ENCODE results near the gene LYSMD3.

LYSMD3 gene

DNA sequence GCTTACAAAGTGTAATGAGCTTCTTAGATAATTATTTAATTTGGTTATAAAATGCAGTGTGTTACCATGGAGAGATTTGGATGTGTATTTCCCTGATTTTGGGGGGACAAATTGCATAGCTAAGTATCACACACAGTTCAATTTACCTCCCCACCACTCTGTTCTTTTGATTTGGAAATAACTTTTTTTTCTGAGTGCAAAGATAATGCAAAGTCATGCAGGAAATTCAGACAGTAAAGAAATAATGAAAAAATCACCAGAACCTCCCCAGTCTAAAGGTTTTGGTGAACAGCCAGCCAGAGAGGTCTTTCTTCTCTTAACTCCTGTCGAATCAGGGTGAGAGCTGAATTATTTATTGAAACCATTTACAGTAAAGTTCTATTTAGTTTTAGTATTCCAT lies 32.4 kb upstream of the LYSMD3 start:
- Histone ChIP-seq H4K20me1 (no peaks in the 10 kb centered on the region), H3K4me1 (no peaks in the 10 kb centered on the region), H3K27ac (no peak overlapping the region), H3K9me3 (replicated peaks in 1 of 11) (peaks cover 5 to 12% (median 8%) of the 10 kb centered on the region in 11 experiments; a peak in 16 of 22 replicates), H3K4me2 (no peak overlapping the region), H3K36me3 (no peaks in the 10 kb centered on the region), H3K4me3 (no peak overlapping the region), H3K9ac (no peak overlapping the region), H3K27me3 (peaks cover 0 to 3% (median 0%) of the 10 kb centered on the region in 11 experiments; a peak in 2 of 22 replicates)
- TF ChIP-seq Cebpa-rat (IDR thresholded peaks at IDR 0.05): no peak

DNA sequence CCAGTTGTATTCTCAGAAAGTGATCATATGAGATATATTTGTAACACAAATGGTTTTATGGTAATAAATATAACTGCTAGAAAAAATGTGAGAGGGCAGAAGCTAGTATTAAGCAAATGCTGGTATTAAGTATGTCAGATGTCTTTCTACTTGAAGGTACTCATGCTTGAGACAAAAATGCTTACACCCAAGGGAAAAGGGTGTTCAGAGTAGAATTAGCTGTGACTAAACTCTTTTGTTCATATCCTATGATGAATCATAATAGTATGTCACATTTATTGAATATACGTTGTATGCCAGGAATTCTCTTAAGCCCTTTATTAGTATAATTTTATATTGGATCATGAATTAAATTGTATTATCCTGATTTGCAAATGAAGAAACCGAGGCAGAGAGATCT lies 31.4 kb upstream of the LYSMD3 start:
- TF ChIP-seq Cebpa-rat (IDR thresholded peaks at IDR 0.05): no peak
- Histone ChIP-seq H3K9ac (no peak overlapping the region), H3K4me1 (no peaks in the 10 kb centered on the region), H3K9me3 (replicated peaks in 1 of 11) (peaks cover 5 to 12% (median 8%) of the 10 kb centered on the region in 11 experiments; a peak in 16 of 22 replicates), H3K27ac (no peak overlapping the region), H3K4me2 (no peak overlapping the region), H3K4me3 (no peak overlapping the region), H3K27me3 (peaks cover 0 to 6% (median 0%) of the 10 kb centered on the region in 11 experiments; a peak in 2 of 22 replicates), H4K20me1 (no peaks in the 10 kb centered on the region), H3K36me3 (no peaks in the 10 kb centered on the region)

DNA sequence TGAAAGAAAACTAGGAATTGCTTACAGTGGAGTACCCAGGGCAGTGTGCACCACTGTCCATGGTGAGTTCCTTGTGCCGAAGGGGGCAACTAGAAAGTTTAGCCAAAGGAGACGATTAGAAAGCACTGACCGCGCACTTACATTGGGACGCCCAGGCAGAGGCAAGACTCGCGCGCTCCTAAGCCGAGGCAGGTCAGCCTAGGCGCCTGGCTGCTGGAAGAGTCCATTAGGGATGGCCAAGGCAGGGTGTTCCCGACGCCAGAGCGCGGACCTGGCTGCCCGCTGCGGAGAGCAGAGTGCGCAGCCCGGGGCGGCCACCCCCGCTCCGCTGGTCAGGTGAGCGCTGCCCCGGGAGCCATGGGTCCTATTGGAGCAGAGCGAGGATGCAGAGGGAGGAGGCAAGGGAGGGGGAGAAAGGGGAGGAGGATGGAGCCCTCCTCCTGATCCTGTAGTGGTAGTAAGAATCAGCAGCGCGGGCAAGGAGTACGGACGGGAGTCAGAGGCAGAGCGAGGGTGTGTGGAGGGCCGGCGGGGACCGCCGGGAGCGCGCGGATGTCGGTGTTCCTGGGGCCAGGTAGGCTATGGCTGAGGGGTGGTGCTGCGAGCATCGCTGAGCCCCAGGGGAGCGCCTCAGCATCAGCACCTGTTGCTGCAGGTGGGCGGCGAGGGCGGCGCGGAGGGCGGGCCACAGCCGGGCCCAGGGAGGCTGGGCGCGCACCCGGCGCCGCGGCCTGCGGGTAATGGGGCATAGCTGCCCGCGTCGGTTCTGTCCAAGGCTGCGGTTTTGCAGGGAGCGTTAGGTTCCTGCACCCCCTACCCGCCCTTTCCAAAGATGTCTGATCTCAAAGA lies 29.2 kb upstream of the LYSMD3 start, which contains the start of gene ADGRV1:
ADGRV1 (plus strand) TSS at position 454 of the 849 bp plus-strand sequence; CDS start at position 553, 99 bp downstream.
- no peaks in the 10 kb centered on the region for H3K36me3 ChIP-seq
- no peaks in the 10 kb centered on the region for H4K20me1 ChIP-seq
- no peak within 1 kb of the TSS for H3K4me3 ChIP-seq
- peaks cover 5 to 9% (median 8%) of the 10 kb centered on the region in 11 experiments; a peak in 16 of 22 replicates for H3K9me3 ChIP-seq (replicated peaks in 1 of 11)
- H3K27me3 ChIP-seq: peaks cover 0 to 15% (median 0%) of the 10 kb centered on the region in 11 experiments; a peak in 6 of 22 replicates
- H3K9ac ChIP-seq: no peak within 1 kb of the TSS
- H3K4me1 ChIP-seq: no peaks in the 10 kb centered on the region
- H3K27ac ChIP-seq: no peak within 1 kb of the TSS
- H3K4me2 ChIP-seq: no peak within 1 kb of the TSS
- no peak for TF ChIP-seq Cebpa-rat (IDR thresholded peaks at IDR 0.05)

DNA sequence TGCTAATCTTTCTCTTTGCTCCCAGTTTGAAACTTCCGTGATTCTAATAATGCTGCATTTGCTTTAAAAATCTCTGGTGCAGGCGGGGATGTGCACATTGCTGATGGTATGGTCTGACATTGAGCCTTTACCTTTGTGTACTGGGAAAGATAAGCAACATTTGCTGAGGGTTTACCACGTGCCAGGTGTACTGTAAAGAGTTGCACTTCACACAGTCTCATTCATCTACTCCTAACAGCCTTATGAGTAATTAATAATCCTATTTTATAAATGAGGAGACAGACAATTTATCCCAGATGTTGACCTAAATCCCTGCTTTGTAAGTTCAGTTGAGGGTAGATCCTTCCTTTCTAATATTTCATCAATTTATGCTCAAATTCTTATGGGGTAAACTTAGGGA lies 28.5 kb upstream of the LYSMD3 start:
- H3K36me3 ChIP-seq: no peaks in the 10 kb centered on the region
- H3K4me1 ChIP-seq: no peaks in the 10 kb centered on the region
- H3K9me3 ChIP-seq (replicated peaks in 1 of 11): peaks cover 5 to 9% (median 8%) of the 10 kb centered on the region in 11 experiments; a peak in 16 of 22 replicates
- no peak overlapping the region for H3K9ac ChIP-seq
- H3K4me2 ChIP-seq: no peak overlapping the region
- H4K20me1 ChIP-seq: no peaks in the 10 kb centered on the region
- no peak for TF ChIP-seq Cebpa-rat (IDR thresholded peaks at IDR 0.05)
- peaks cover 0 to 22% (median 0%) of the 10 kb centered on the region in 11 experiments; a peak in 7 of 22 replicates for H3K27me3 ChIP-seq
- H3K27ac ChIP-seq: no peak overlapping the region
- no peak overlapping the region for H3K4me3 ChIP-seq

DNA sequence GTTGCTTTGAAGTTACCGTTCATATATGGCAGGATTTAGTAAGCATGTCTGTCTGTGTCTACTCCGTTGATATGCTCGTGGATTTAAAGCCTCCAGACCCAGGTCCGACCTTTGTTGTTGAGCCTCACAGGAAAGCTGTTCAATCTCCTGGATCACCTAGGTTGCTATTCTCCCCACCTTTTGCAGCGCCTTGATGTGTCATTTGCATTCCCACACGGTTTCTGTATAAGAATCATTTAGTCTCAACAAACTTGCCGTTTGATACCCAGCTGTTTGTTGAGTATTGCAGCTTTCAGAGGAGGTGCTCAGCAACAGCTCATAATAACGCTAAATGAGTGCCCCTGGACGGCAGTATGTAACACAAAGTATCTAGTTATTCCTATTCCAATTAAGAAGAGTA lies 28.0 kb upstream of the LYSMD3 start:
- H3K9ac ChIP-seq: no peak overlapping the region
- peaks cover 0 to 27% (median 0%) of the 10 kb centered on the region in 11 experiments; a peak in 7 of 22 replicates for H3K27me3 ChIP-seq
- H3K27ac ChIP-seq: no peak overlapping the region
- no peak overlapping the region for H3K4me3 ChIP-seq
- H4K20me1 ChIP-seq: no peaks in the 10 kb centered on the region
- TF ChIP-seq Cebpa-rat (IDR thresholded peaks at IDR 0.05): no peak
- no peaks in the 10 kb centered on the region for H3K36me3 ChIP-seq
- peaks cover 5 to 9% (median 8%) of the 10 kb centered on the region in 11 experiments; a peak in 16 of 22 replicates for H3K9me3 ChIP-seq (replicated peaks in 1 of 11)
- H3K4me1 ChIP-seq: no peaks in the 10 kb centered on the region
- no peak overlapping the region for H3K4me2 ChIP-seq

DNA sequence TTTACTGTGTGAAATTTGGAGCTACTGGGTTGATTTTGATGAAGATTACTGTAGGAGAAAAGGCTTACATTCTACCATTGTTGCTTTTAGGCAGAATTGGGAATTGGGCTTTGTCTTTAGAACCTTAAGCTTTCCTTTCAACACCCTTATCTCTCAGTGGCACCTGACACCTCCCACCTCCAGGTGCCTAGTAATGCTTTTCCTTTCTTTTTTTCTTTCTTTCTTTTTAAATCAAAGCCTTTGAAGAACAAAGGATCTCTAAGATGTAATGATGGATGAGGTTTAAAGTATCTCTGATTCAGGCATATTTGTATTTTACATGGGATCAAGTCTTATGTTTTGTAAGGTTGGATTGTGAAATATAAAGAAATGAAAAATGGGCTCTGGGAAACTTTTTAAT lies 26.3 kb upstream of the LYSMD3 start:
- no peak for TF ChIP-seq Cebpa-rat (IDR thresholded peaks at IDR 0.05)
- Histone ChIP-seq H3K9me3 (replicated peaks in 1 of 11) (peaks cover 5 to 9% (median 8%) of the 10 kb centered on the region in 11 experiments; a peak in 16 of 22 replicates), H3K4me2 (no peak overlapping the region), H3K4me3 (no peak overlapping the region), H4K20me1 (peaks cover 0 to 5% (median 0%) of the 10 kb centered on the region in 11 experiments; a peak in 2 of 22 replicates), H3K4me1 (peaks cover 5 to 14% (median 10%) of the 10 kb centered on the region in 10 experiments), H3K36me3 (no peaks in the 10 kb centered on the region), H3K27me3 (peaks cover 0 to 32% (median 0%) of the 10 kb centered on the region in 11 experiments; a peak in 7 of 22 replicates), H3K9ac (no peak overlapping the region), H3K27ac (no peak overlapping the region)

DNA sequence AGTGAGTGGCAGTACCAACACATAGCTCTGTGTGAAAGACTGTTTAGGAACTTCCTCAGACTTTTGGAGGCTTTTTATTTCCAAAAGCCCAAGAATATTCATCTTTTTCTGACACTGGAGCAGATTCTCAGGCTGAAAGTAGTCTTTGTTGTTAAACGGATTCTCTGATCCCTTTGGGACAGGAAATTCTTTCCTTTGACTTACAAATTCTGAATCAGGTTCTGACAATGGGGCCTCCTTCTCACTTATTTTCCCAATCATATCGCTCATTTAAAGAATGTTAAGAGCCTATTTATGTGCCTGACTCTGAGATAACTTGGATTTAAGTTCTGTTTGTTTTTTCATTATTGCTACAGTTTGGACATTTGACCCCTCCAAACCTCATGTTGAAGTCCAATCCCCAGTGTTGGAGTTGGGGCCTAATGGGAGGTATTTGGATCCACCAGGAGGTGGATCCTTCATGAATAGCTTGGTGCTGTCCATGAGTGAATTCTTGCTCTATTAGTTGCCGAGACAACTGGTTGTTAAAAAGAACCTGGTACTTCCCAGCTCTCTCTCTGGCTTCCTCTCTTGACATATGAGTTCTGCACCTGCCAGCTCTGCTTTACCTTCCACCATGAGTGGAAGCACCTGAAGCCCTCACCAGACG lies 25.1 kb upstream of the LYSMD3 start:
- H3K4me3 ChIP-seq: no peak overlapping the region
- H3K27ac ChIP-seq: no peak overlapping the region
- no peak overlapping the region for H3K4me2 ChIP-seq

DNA sequence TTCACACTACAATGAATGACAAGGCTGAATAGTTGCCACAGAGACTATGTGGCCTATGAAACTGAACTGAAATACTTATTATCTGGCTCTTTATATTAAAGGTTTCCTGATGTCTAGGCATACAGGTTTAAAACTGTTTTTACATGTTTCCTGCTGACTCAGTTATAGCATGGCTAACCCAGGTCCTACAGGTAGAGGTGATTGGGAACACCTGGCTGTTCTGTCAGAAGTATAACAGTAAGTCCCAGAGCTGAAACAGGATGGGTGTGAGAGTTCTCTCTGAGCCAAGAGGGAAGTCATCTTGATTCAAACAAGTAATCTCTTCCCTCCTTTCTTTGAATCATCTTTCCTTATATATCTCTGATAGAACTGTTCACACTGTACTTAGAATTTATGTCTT lies 24.3 kb upstream of the LYSMD3 start:
- Histone ChIP-seq H3K4me3 (no peak overlapping the region), H3K27ac (no peak overlapping the region), H3K4me2 (no peak overlapping the region), H3K9me3 (replicated peaks in 1 of 11) (peaks cover 4 to 6% (median 5%) of the 10 kb centered on the region in 11 experiments; a peak in 16 of 22 replicates), H3K4me1 (peaks cover 10 to 24% (median 20%) of the 10 kb centered on the region in 10 experiments), H3K9ac (no peak overlapping the region), H3K36me3 (no peaks in the 10 kb centered on the region), H4K20me1 (peaks cover 0 to 9% (median 0%) of the 10 kb centered on the region in 11 experiments; a peak in 2 of 22 replicates), H3K27me3 (peaks cover 0 to 39% (median 0%) of the 10 kb centered on the region in 11 experiments; a peak in 7 of 22 replicates)
- no peak for TF ChIP-seq Cebpa-rat (IDR thresholded peaks at IDR 0.05)

More for the DNA sequence above, 25.1 kb upstream of the LYSMD3 start:
- peaks cover 0 to 39% (median 0%) of the 10 kb centered on the region in 11 experiments; a peak in 7 of 22 replicates for H3K27me3 ChIP-seq
- H3K9me3 ChIP-seq (replicated peaks in 1 of 11): peaks cover 5 to 9% (median 8%) of the 10 kb centered on the region in 11 experiments; a peak in 16 of 22 replicates
- H4K20me1 ChIP-seq: peaks cover 0 to 9% (median 0%) of the 10 kb centered on the region in 11 experiments; a peak in 2 of 22 replicates
- H3K4me1 ChIP-seq: peaks cover 10 to 24% (median 20%) of the 10 kb centered on the region in 10 experiments
- H3K9ac ChIP-seq: no peak overlapping the region
- no peaks in the 10 kb centered on the region for H3K36me3 ChIP-seq
- TF ChIP-seq Cebpa-rat (IDR thresholded peaks at IDR 0.05): no peak
